Tibial nerve (tissue), 4 donors: ENCODE data around the gene RAPGEF5. TPM values are rescaled to one million over a fixed set of nuclear protein-coding genes. Genes with fewer than 3 reads are reported as not detected.

Source experiments
- DNase-seq, 2 donors: peaks; one replicate each; pipeline ENCODE4 v3.0.0-alpha.2; 2019; ENCODE audit warnings: low spot score in 2 of 2
- H3K27ac ChIP-seq, 4 donors: fragments of 200-600 bp; sonication (generic) in 3 of 4; one replicate each; pipeline ENCODE4 v1.5.1; 2017 to 2019; ENCODE audit warnings: mild to moderate bottlenecking in 1 of 4
- H3K27me3 ChIP-seq, 2 donors: fragments of 200-600 bp; sonication (generic) in 1 of 2; one replicate each; pipeline versions ENCODE4 v1.5.1 to v1.6.0; 2017 to 2019
- H3K36me3 ChIP-seq, 3 donors: fragments of 200-600 bp; sonication (generic); one replicate each; pipeline ENCODE4 v1.5.1; 2018 to 2019
- H3K4me1 ChIP-seq, 4 donors: fragments of 200-600 bp; sonication (generic) in 3 of 4; one replicate each; pipeline ENCODE4 v1.5.1; 2017 to 2019
- H3K4me3 ChIP-seq, 4 donors: fragments of 200-600 bp; sonication (generic) in 3 of 4; one replicate each; pipeline ENCODE4 v1.5.1; 2017 to 2019; ENCODE audit warnings: mild to moderate bottlenecking in 1 of 4, moderate library complexity in 1 of 4
- H3K9me3 ChIP-seq, 4 donors: fragments of 200-600 bp; sonication (generic) in 3 of 4; one replicate each; pipeline ENCODE4 v1.5.1; 2017 to 2019
- EP300 ChIP-seq, 2 donors: sonication (generic); formaldehyde crosslinking; IDR thresholded peaks; one replicate each; pipeline ENCODE4 v1.6.1; 2017; ENCODE audit warnings: antibody characterized with exemption in 2 of 2, mild to moderate bottlenecking in 1 of 2
- POLR2A ChIP-seq, 2 donors: fragments of 450-650 bp; IDR thresholded peaks; one replicate each; pipeline ENCODE4 v1.6.1; 2017; ENCODE audit warnings: antibody characterized with exemption in 2 of 2, mild to moderate bottlenecking in 2 of 2, moderate library complexity in 2 of 2
- WGBS, 2 donors: methylation state at CpG; one replicate each; pipeline ENCODE4 v1.1.5; 2018; 5-methylcytosine and 5-hydroxymethylcytosine counted together
- total RNA-seq, 4 donors: library from RNA; depleted of rRNA; stranded (reverse); fragments of >200 nt; gene quantifications; one replicate each; pipeline ENCODE4 v1.1.0, GENCODE V29; 2016
- TF ChIP-seq, protein P1 (sequence below), 5 experiments: fragments of 200-600 bp in 3 of 5; fragments of 450-650 bp in 2 of 5; sonication (generic) in 3 of 5; IDR thresholded peaks; one replicate each; pipeline ENCODE4 v1.5.1; 2016 to 2019; ENCODE audit warnings: antibody characterized with exemption in 5 of 5, mild to moderate bottlenecking in 3 of 5, moderate library complexity in 2 of 5

The RAPGEF5 gene
- total RNA-seq, 4 donors from 2014 or later = 63.3 to 121 (median 76.9) TPM

DNA sequence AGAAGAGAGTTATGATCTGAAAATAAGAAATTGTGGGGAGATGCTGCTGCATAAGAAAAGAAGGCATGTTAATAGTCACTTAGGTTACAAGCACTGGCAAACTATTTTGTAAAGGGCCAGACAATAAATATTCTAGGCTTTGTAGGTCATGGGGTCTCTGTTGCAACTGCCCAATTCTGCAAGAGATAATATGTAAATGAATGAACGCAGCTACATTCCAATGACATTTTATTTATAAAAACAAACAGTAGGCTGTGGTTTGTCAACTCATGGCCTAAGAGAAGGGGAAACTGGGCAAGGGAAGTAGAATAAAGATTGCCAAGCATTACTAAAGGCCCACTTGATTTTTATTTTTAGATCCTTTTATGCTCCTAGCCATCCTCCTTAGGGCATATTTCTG lies 133.1 kb downstream of the RAPGEF5 start:
- WGBS, 2 donors = 18 to 43% methylated on average over 1 of the region's 1 CpG
- Histone ChIP-seq H3K27ac (peak overlapping the region in 2 of 4 donors; percentile 47 to 52), H3K27me3 (no peaks in the 10 kb centered on the region), H3K36me3 (no peaks in the 10 kb centered on the region), H3K4me1 (peaks cover 0 to 22% (median 0%) of the 10 kb centered on the region in 4 donors), H3K4me3 (no peak overlapping the region), H3K9me3 (no peaks in the 10 kb centered on the region)
- no peak for DNase-seq
- TF ChIP-seq EP300 (IDR thresholded peaks at IDR 0.05) (no peak), POLR2A (IDR thresholded peaks at IDR 0.05) (no peak)
- TF ChIP-seq, protein P1, sequence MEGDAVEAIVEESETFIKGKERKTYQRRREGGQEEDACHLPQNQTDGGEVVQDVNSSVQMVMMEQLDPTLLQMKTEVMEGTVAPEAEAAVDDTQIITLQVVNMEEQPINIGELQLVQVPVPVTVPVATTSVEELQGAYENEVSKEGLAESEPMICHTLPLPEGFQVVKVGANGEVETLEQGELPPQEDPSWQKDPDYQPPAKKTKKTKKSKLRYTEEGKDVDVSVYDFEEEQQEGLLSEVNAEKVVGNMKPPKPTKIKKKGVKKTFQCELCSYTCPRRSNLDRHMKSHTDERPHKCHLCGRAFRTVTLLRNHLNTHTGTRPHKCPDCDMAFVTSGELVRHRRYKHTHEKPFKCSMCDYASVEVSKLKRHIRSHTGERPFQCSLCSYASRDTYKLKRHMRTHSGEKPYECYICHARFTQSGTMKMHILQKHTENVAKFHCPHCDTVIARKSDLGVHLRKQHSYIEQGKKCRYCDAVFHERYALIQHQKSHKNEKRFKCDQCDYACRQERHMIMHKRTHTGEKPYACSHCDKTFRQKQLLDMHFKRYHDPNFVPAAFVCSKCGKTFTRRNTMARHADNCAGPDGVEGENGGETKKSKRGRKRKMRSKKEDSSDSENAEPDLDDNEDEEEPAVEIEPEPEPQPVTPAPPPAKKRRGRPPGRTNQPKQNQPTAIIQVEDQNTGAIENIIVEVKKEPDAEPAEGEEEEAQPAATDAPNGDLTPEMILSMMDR (IDR thresholded peaks at IDR 0.05) = no peak

DNA sequence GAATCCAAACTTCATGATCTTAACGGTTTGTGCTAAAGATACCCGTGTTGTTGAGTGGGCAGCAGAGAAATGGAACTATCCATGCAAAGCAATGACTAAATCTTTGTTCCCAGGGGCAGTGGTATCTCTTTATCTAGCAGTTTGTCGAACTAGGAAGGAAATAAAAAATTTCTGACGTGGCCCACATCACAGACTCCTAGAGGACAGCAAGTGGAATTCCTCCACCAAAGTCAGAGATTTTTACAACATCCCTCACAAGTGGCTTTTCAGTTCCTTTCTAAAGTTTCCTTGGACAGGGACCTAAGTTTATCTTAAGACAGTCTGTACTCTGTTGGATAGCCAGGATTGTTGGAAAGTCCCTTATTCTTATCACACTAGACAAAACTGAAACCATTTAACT lies 136.0 kb downstream of the RAPGEF5 start:
- no peaks in the 10 kb centered on the region for H3K27me3 ChIP-seq
- no peaks in the 10 kb centered on the region for H3K36me3 ChIP-seq
- H3K27ac ChIP-seq = peak overlapping the region; percentile 8 to 88 (median 82)
- TF ChIP-seq, protein P1 (IDR thresholded peaks at IDR 0.05) = no peak
- TF ChIP-seq POLR2A (IDR thresholded peaks at IDR 0.05) (no peak), EP300 (IDR thresholded peaks at IDR 0.05) (no peak)
- 21 to 30% methylated on average over 4 of the region's 4 CpGs for WGBS, 2 donors
- no peaks in the 10 kb centered on the region for H3K9me3 ChIP-seq
- peaks cover 0 to 44% (median 15%) of the 10 kb centered on the region in 4 donors for H3K4me1 ChIP-seq
- DNase-seq = no peak
- no peak overlapping the region for H3K4me3 ChIP-seq

DNA sequence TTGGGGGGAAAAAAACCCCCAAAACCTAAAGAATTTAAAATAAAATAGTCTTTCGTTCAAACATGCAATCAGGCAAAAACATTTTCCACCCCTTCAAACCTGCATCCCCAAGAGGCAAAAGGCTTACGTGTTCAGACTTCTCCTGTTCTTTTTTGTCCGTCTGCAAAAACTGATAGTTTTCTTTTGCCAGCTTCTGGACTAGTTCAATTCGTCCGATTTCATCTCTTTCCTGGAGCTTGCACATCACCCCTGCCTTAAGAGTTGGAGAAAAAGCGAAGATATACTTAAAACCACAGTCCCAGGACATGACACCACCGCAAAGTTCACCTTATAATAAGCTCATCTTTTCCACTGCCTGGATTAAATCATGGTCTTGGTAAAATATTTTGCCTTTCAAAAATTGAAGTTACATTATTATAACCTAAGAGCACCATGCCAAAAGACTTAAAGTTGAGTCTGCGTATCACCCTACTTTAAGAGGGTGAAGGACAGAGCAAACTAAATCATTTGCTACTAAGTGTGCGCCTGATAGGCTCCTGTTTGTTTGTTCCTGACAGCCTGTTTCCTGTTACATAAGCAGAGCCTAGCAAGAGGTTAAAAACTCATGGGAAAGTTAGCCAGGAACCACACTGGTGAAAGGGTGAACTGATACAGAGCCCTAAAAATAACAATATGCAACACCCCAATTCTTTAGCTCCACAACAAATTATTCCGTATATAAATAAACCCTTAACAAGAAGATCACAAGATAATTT lies 137.0 kb downstream of the RAPGEF5 start:
- H3K27ac ChIP-seq = peak overlapping the region; percentile 71 to 88 (median 82)
- no peaks in the 10 kb centered on the region for H3K36me3 ChIP-seq
- peaks cover 0 to 54% (median 16%) of the 10 kb centered on the region in 4 donors for H3K4me1 ChIP-seq
- H3K27me3 ChIP-seq = no peaks in the 10 kb centered on the region
- no peaks in the 10 kb centered on the region for H3K9me3 ChIP-seq
- H3K4me3 ChIP-seq = peak overlapping the region in 3 of 4 donors; percentile 21 to 46 (median 28)
- WGBS, 2 donors = 28 to 33% methylated on average over 10 of the region's 10 CpGs
- TF ChIP-seq EP300 (IDR thresholded peaks at IDR 0.05) (peak in 1 of 2 donors; percentile 46), POLR2A (IDR thresholded peaks at IDR 0.05) (no peak)
- DNase-seq = no peak

DNA sequence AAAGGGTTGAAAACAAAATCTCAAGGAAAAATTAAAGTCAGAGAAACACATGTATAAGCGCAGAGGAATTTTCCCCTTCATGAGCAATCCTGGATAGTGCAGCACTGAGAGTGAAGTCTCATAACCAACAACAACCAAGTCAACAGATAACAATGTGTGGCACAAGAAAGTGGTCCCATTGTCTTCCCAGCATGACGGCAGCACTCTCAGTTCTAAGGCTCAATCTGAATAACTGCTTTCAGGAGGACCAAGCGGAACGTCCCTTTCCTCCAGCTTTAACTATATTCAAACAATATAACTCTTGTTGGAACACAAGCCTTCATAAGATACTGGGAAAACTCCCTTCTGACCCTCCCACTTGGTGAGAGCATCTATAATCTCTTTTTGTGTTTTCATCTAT lies 137.9 kb downstream of the RAPGEF5 start:
- Histone ChIP-seq H3K4me1 (peaks cover 0 to 63% (median 16%) of the 10 kb centered on the region in 4 donors), H3K27me3 (no peaks in the 10 kb centered on the region), H3K4me3 (peak overlapping the region; percentile 5 to 46 (median 24)), H3K9me3 (no peaks in the 10 kb centered on the region), H3K36me3 (no peaks in the 10 kb centered on the region), H3K27ac (peak overlapping the region; percentile 71 to 88 (median 82))
- 35 to 36% methylated on average over 4 of the region's 4 CpGs for WGBS, 2 donors
- no peak for DNase-seq
- peak in 1 of 2 donors; percentile 43 for TF ChIP-seq POLR2A (IDR thresholded peaks at IDR 0.05)
- TF ChIP-seq, protein P1 (IDR thresholded peaks at IDR 0.05) = no peak
- peak; percentile 39 to 88 for TF ChIP-seq EP300 (IDR thresholded peaks at IDR 0.05)

DNA sequence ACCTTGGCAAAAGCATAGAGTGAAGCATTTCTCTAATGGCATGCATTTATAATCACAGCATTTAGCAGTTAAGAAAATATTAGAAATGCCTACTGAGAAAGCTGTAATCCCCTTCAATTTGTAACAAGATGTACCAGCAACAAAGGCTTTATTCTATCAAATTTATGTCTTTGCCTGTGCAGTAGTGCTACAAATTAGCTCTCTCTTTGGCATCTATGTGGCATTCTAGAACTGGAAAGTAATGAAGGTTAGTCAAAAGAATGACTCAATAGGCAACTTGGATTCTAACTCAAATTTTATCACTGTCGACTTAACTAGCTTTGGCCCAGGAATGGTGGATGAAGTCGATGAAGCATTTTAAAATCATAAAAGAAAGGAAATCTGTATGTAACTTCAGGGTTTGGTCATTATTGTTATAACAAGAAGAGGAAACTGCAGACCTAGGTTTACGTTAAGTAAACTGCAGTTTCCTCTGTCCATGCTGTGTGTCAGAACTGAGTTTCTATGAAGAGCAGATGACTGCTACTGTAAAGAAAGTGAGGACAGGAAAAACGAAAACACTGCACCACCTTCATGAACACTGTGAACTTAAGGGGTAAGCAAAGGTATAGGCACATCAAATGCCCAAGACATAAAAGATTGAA lies 140.0 kb downstream of the RAPGEF5 start:
- H3K4me3 ChIP-seq = peak overlapping the region in 1 of 4 donors; percentile 46

More for the DNA sequence above, 140.0 kb downstream of the RAPGEF5 start:
- DNase-seq = no peak
- Histone ChIP-seq H3K27ac (peak overlapping the region; percentile 42 to 88 (median 78)), H3K4me1 (peaks cover 0 to 78% (median 20%) of the 10 kb centered on the region in 4 donors), H3K27me3 (no peaks in the 10 kb centered on the region), H3K9me3 (no peaks in the 10 kb centered on the region), H3K36me3 (no peaks in the 10 kb centered on the region)
- WGBS, 2 donors = 53 to 56% methylated on average over 4 of the region's 4 CpGs
- TF ChIP-seq POLR2A (IDR thresholded peaks at IDR 0.05) = no peak
- TF ChIP-seq, protein P1 (IDR thresholded peaks at IDR 0.05) = no peak
- TF ChIP-seq EP300 (IDR thresholded peaks at IDR 0.05) = no peak
